ENCODE data around the gene DPH3.

Gene DPH3

DNA sequence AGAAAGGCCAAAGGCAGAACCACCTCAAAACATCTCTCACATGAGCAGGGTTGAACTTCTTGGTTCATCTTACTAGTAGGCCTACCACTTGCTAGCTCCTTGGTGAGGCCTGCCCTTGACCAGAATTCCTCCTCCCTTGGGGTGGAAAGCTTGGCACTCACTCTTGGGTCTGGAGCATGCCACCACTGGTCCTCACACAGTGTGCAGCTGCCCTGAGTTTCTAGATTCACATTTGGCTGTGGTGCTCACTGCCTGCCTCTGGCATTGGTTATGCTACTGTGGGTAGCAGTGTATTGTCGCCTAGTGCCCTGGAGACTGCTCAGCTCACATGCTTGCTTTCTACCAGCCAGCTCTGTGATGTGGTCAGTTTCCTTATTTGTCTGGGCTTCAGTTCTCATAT is 23.9 kb upstream of the DPH3 start:
- no peak overlapping the region for H3K27ac ChIP-seq (ENCODE audit: low read depth, low read length)
- no peaks in the 10 kb centered on the region for H3F3A ChIP-seq (ENCODE audit: insufficient read depth)
- no peak overlapping the region for H3K4me2 ChIP-seq (ENCODE audit: low read depth, low read length, poor library complexity, severe bottlenecking)
- peaks cover 11% of the 10 kb centered on the region for H3K36me3 ChIP-seq (ENCODE audit: low read length)
- no peaks in the 10 kb centered on the region for H3K9me2 ChIP-seq (replicated peaks; ENCODE audit: insufficient read depth, low read length)
- H2AFZ ChIP-seq (ENCODE audit: low read depth, low read length, severe bottlenecking) = no peak overlapping the region
- no peaks in the 10 kb centered on the region for H3K79me2 ChIP-seq (ENCODE audit: insufficient read depth, low read length)
- no peaks in the 10 kb centered on the region for H3K27me3 ChIP-seq (ENCODE audit: low read length)
- H3K9ac ChIP-seq (ENCODE audit: low read length) = no peak overlapping the region
- peaks cover 4% of the 10 kb centered on the region; the same call in 1 of the 2 replicates for H3K9me3 ChIP-seq (ENCODE audit: insufficient read depth, low read length)
- H4K20me1 ChIP-seq (ENCODE audit: low read depth, low read length) = no peaks in the 10 kb centered on the region
- H3K4me3 ChIP-seq (ENCODE audit: insufficient read depth, low read length, poor library complexity, severe bottlenecking) = no peak overlapping the region
- TF ChIP-seq, protein P1, sequence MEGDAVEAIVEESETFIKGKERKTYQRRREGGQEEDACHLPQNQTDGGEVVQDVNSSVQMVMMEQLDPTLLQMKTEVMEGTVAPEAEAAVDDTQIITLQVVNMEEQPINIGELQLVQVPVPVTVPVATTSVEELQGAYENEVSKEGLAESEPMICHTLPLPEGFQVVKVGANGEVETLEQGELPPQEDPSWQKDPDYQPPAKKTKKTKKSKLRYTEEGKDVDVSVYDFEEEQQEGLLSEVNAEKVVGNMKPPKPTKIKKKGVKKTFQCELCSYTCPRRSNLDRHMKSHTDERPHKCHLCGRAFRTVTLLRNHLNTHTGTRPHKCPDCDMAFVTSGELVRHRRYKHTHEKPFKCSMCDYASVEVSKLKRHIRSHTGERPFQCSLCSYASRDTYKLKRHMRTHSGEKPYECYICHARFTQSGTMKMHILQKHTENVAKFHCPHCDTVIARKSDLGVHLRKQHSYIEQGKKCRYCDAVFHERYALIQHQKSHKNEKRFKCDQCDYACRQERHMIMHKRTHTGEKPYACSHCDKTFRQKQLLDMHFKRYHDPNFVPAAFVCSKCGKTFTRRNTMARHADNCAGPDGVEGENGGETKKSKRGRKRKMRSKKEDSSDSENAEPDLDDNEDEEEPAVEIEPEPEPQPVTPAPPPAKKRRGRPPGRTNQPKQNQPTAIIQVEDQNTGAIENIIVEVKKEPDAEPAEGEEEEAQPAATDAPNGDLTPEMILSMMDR (IDR thresholded peaks at IDR 0.05; ENCODE audit: insufficient read depth, low read length, poor library complexity, severe bottlenecking) = no peak
- TF ChIP-seq EZH2phosphoT487 (conservative IDR thresholded peaks at IDR 0.05; ENCODE audit: low read length) = no peak

DNA sequence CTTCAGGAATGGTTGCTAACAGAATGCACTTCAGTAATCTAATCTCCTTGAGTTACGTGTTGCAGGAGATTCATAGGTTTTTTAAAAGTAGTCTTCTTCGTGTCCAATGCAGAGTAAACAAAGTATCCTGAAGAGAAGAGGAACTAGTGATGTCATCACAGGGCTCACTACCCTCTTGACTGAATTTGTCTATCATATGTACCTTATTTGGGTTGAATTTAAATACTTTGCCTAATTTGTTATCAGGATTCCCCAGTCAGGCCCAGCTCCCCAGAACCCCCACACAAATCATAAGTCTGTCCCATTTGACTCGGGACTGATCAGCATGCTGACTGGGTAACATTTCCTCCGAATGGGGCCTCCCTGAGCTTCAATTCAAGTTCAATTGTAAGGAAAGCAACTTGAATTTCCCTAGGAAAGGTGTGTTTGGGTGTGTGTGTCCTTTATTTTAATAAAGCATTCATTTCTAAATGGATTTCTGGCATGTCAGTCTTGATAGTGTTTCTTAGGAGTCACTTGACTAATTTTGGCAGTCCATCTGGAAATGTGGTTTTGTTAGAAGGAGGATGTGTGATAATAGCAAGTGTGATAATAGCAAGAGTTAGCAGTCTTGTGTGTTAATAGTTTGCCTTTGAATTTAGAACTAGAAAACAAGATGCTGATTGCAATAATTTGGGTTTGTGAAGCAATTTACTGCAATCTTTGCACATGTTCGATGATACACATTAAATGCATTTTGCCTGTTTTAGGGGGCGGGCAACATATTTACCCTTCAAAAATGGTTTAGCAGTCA is 22.2 kb upstream of the DPH3 start:
- no peak overlapping the region for H3K4me3 ChIP-seq (ENCODE audit: insufficient read depth, low read length, poor library complexity, severe bottlenecking)
- no peaks in the 10 kb centered on the region for H3K36me3 ChIP-seq (ENCODE audit: low read length)
- no peaks in the 10 kb centered on the region for H3F3A ChIP-seq (ENCODE audit: insufficient read depth)
- H3K4me2 ChIP-seq (ENCODE audit: low read depth, low read length, poor library complexity, severe bottlenecking) = no peak overlapping the region
- no peak overlapping the region for H3K9ac ChIP-seq (ENCODE audit: low read length)
- no peaks in the 10 kb centered on the region for H3K79me2 ChIP-seq (ENCODE audit: insufficient read depth, low read length)
- H4K20me1 ChIP-seq (ENCODE audit: low read depth, low read length) = no peaks in the 10 kb centered on the region
- no peaks in the 10 kb centered on the region for H3K9me3 ChIP-seq (ENCODE audit: insufficient read depth, low read length)
- H3K9me2 ChIP-seq (replicated peaks; ENCODE audit: insufficient read depth, low read length) = no peaks in the 10 kb centered on the region
- no peak overlapping the region for H2AFZ ChIP-seq (ENCODE audit: low read depth, low read length, severe bottlenecking)
- no peak overlapping the region for H3K27ac ChIP-seq (ENCODE audit: low read depth, low read length)
- no peak for TF ChIP-seq EZH2phosphoT487 (conservative IDR thresholded peaks at IDR 0.05; ENCODE audit: low read length)
- TF ChIP-seq, protein P1 (IDR thresholded peaks at IDR 0.05; ENCODE audit: insufficient read depth, low read length, poor library complexity, severe bottlenecking) = no peak
- no peaks in the 10 kb centered on the region for H3K27me3 ChIP-seq (ENCODE audit: low read length)

GRCh38 chr3:16286161-16286560 is 21.4 kb upstream of the DPH3 start:
- Histone ChIP-seq H3K4me3 (ENCODE audit: insufficient read depth, low read length, poor library complexity, severe bottlenecking) (no peak overlapping the region), H3K9me2 (replicated peaks; ENCODE audit: insufficient read depth, low read length) (no peaks in the 10 kb centered on the region), H3K4me2 (ENCODE audit: low read depth, low read length, poor library complexity, severe bottlenecking) (no peak overlapping the region), H3K79me2 (ENCODE audit: insufficient read depth, low read length) (no peaks in the 10 kb centered on the region), H2AFZ (ENCODE audit: low read depth, low read length, severe bottlenecking) (no peak overlapping the region), H3K27ac (ENCODE audit: low read depth, low read length) (no peak overlapping the region), H3K27me3 (ENCODE audit: low read length) (no peaks in the 10 kb centered on the region), H3K9me3 (ENCODE audit: insufficient read depth, low read length) (no peaks in the 10 kb centered on the region), H3K9ac (ENCODE audit: low read length) (no peak overlapping the region), H3K36me3 (ENCODE audit: low read length) (no peaks in the 10 kb centered on the region), H3F3A (ENCODE audit: insufficient read depth) (no peaks in the 10 kb centered on the region), H4K20me1 (ENCODE audit: low read depth, low read length) (no peaks in the 10 kb centered on the region)
- TF ChIP-seq, protein P1 (IDR thresholded peaks at IDR 0.05; ENCODE audit: insufficient read depth, low read length, poor library complexity, severe bottlenecking) = no peak
- no peak for TF ChIP-seq EZH2phosphoT487 (conservative IDR thresholded peaks at IDR 0.05; ENCODE audit: low read length)
